Panc1 (cell line): ENCODE measurements around the gene LDB2. TPM values are rescaled to one million over a fixed set of nuclear protein-coding genes. Genes with fewer than 3 reads are reported as not detected.

Source experiments
- ATAC-seq: fragments of 200-7000 bp; cut with Tn5 transposase; 2 replicates; pipeline ENCODE4 v1.9.1; 2020; ENCODE audit warnings: mild to moderate bottlenecking, moderate library complexity
- BruUV-seq: library from RNA; stranded (reverse); fragments of 400-500 nt; replicated peaks from 2 replicates; lab custom pipeline; 2021; lab: Mats Ljungman, UMichigan
- CTCF ChIA-PET: fragments of 300-600 bp; sonication (Branson Sonifier 250); formaldehyde crosslinking; loops from one replicate; lab custom pipeline; 2022; ENCODE audit warnings: antibody characterized with exemption; lab: Charles Lee
- POLR2A ChIA-PET: fragments of 300-600 bp; sonication (Branson Sonifier 250); formaldehyde crosslinking; loops from one replicate; lab custom pipeline; 2022; ENCODE audit warnings: antibody characterized with exemption; lab: Charles Lee
- DNase-seq: peaks from one replicate; pipeline ENCODE4 v3.0.0-alpha.2; 2010; ENCODE audit warnings: low read depth, low spot score
- H3K27ac ChIP-seq: 2 replicates; pipeline ENCODE4 v1.5.1; 2011; ENCODE audit warnings: mild to moderate bottlenecking, low read length, inconsistent platforms
- H3K27me3 ChIP-seq: fragments of 200-500 bp; sonication (Bioruptor generic); 2 replicates; pipeline ENCODE4 v1.6.0; 2014; ENCODE audit warnings: low read length, inconsistent platforms; ENCODE audit not compliant: control insufficient read depth, insufficient read depth
- H3K36me3 ChIP-seq: fragments of 200-500 bp; sonication (Bioruptor generic); 2 replicates; pipeline ENCODE4 v1.5.1; 2014; ENCODE audit warnings: inconsistent platforms, mild to moderate bottlenecking, low read length, moderate library complexity; ENCODE audit not compliant: control insufficient read depth, insufficient read depth
- H3K4me1 ChIP-seq: 2 replicates; pipeline ENCODE4 v1.5.1; 2011; ENCODE audit warnings: inconsistent platforms, mild to moderate bottlenecking, low read length, moderate library complexity; ENCODE audit not compliant: control insufficient read depth, insufficient read depth
- H3K4me3 ChIP-seq, 2 experiments: 2 replicates each; pipeline ENCODE4 v1.5.1; 2011 to 2012; ENCODE audit warnings: low read depth in 2 of 2, low read length in 2 of 2, mild to moderate bottlenecking in 2 of 2, inconsistent platforms in 1 of 2, moderate library complexity in 1 of 2
- H3K9me3 ChIP-seq: fragments of 200-500 bp; sonication (Bioruptor generic); 2 replicates; pipeline ENCODE4 v1.5.1; 2014; ENCODE audit warnings: low read depth, mild to moderate bottlenecking, inconsistent platforms, low read length, moderate library complexity; ENCODE audit not compliant: control insufficient read depth, insufficient read depth
- CTCF ChIP-seq: fragments of 450-650 bp; IDR thresholded peaks from 2 replicates; pipeline ENCODE4 v1.5.1; 2017; ENCODE audit warnings: mild to moderate bottlenecking
- POLR2AphosphoS5 ChIP-seq: IDR thresholded peaks from 2 replicates; pipeline ENCODE4 v1.6.1; 2012; ENCODE audit warnings: mild to moderate bottlenecking, low read depth, low read length, moderate library complexity
- SIN3A ChIP-seq: IDR thresholded peaks from 2 replicates; pipeline ENCODE4 v1.6.1; 2012; ENCODE audit warnings: low read depth, mild to moderate bottlenecking, low read length, moderate library complexity, borderline replicate concordance; ENCODE audit not compliant: insufficient read depth
- TCF7L2 ChIP-seq: IDR thresholded peaks from 2 replicates; pipeline ENCODE4 v1.6.1; 2011; ENCODE audit warnings: mild to moderate bottlenecking, low read depth, low read length, inconsistent platforms
- in situ Hi-C: cut with HindIII; loops from 2 replicates; pipeline ENCODE4 v1.10.0; 2016; ENCODE audit warnings: low sequenced_read_pairs, low pct_unique_long_range_greater_than_20kb
- intact Hi-C: fragments of 100-400 bp; cut with micrococcal nuclease; formaldehyde crosslinking; loops from one replicate; pipeline ENCODE4 v1.10.0; 2022; ENCODE audit not compliant: unreplicated experiment
- total RNA-seq: library from RNA; stranded (reverse); gene quantifications from one replicate; pipeline ENCODE4 v1.2.1, GENCODE V29; 2021; ENCODE audit not compliant: unreplicated experiment
- TF ChIP-seq, protein P1 (sequence below), 2 experiments: IDR thresholded peaks; 2 replicates each; pipeline ENCODE4 v1.6.1; 2011 to 2012; ENCODE audit warnings: low read depth in 2 of 2, control low read depth in 1 of 2, low read length in 1 of 2, mild to moderate bottlenecking in 1 of 2, moderate library complexity in 1 of 2; ENCODE audit not compliant: insufficient read depth in 1 of 2

The LDB2 gene
- total RNA-seq, 1 experiment from 2014 or later = not detected

GRCh38 chr4:16658183-16658582 is 240.3 kb downstream of the LDB2 start:
- no peaks in the 10 kb centered on the region for H3K36me3 ChIP-seq
- no peak overlapping the region for H3K27ac ChIP-seq
- H3K4me3 ChIP-seq = no peak overlapping the region
- H3K9me3 ChIP-seq = no peaks in the 10 kb centered on the region
- H3K27me3 ChIP-seq = no peaks in the 10 kb centered on the region
- H3K4me1 ChIP-seq = no peaks in the 10 kb centered on the region
- CTCF ChIA-PET = no interaction called here
- no peak for TF ChIP-seq TCF7L2
- TF ChIP-seq, protein P1, sequence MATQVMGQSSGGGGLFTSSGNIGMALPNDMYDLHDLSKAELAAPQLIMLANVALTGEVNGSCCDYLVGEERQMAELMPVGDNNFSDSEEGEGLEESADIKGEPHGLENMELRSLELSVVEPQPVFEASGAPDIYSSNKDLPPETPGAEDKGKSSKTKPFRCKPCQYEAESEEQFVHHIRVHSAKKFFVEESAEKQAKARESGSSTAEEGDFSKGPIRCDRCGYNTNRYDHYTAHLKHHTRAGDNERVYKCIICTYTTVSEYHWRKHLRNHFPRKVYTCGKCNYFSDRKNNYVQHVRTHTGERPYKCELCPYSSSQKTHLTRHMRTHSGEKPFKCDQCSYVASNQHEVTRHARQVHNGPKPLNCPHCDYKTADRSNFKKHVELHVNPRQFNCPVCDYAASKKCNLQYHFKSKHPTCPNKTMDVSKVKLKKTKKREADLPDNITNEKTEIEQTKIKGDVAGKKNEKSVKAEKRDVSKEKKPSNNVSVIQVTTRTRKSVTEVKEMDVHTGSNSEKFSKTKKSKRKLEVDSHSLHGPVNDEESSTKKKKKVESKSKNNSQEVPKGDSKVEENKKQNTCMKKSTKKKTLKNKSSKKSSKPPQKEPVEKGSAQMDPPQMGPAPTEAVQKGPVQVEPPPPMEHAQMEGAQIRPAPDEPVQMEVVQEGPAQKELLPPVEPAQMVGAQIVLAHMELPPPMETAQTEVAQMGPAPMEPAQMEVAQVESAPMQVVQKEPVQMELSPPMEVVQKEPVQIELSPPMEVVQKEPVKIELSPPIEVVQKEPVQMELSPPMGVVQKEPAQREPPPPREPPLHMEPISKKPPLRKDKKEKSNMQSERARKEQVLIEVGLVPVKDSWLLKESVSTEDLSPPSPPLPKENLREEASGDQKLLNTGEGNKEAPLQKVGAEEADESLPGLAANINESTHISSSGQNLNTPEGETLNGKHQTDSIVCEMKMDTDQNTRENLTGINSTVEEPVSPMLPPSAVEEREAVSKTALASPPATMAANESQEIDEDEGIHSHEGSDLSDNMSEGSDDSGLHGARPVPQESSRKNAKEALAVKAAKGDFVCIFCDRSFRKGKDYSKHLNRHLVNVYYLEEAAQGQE (IDR thresholded peaks at IDR 0.05; ENCODE audit: insufficient read depth in 1 of 2, low read depth in 2 of 2, low read length in 1 of 2) = no peak
- no peak for TF ChIP-seq POLR2AphosphoS5
- TF ChIP-seq CTCF = no peak
- TF ChIP-seq SIN3A = no peak
- intact Hi-C loops = no loop called here
- BruUV-seq = no TSS peak
- POLR2A ChIA-PET = no interaction called here
- in situ Hi-C loops = no loop called here
- DNase-seq = no peak
- ATAC-seq = no peak

DNA sequence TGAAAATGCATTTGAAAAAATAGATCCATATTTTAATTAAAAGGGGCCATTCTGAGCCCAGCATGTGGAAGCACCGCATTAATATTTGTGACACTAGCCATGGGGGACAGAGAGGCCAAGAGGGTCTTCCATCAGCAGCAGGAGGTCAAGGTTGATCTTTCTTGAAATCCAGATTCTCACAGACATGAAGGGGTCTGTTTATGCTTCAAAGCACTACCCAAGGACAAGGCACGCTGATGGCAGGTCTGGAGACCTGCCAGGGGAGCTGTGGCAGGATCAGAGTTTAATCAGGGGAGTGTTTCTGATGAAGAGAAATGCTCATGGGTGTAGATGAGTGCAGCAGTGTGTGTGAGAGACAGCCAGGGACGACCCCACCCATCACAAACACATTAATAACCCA is 243.3 kb downstream of the LDB2 start:
- ChIA-PET CTCF (no interaction called here), POLR2A (no interaction called here)
- Histone ChIP-seq H3K4me1 (no peaks in the 10 kb centered on the region), H3K9me3 (no peaks in the 10 kb centered on the region), H3K27ac (no peak overlapping the region), H3K36me3 (no peaks in the 10 kb centered on the region), H3K4me3 (no peak overlapping the region), H3K27me3 (peaks cover 3% of the 10 kb centered on the region; the same call in 1 of the 2 replicates)
- DNase-seq (no peak), ATAC-seq (no peak)
- intact Hi-C loops (no loop called here), in situ Hi-C loops (no loop called here)
- TF ChIP-seq, protein P1 (IDR thresholded peaks at IDR 0.05; ENCODE audit: insufficient read depth in 1 of 2, low read depth in 2 of 2, low read length in 1 of 2) = no peak
- no peak for TF ChIP-seq CTCF
- no peak for TF ChIP-seq POLR2AphosphoS5
- BruUV-seq = no TSS peak
